Prostate gland (tissue), 2 donors: ENCODE results near the gene PTPRK. TPM values are rescaled to one million over a fixed set of nuclear protein-coding genes. Genes with fewer than 3 reads are reported as not detected.

Experiments
- DNase-seq: peaks from one replicate; pipeline ENCODE4 v3.0.0-alpha.2; 2019; ENCODE audit warnings: low spot score
- H3K27ac ChIP-seq, 2 donors: fragments of 200-600 bp; sonication (generic); 2 replicates each; pipeline ENCODE4 v1.5.1; 2017 to 2019
- H3K27me3 ChIP-seq: fragments of 200-600 bp; sonication (generic); replicated peaks from 2 replicates; pipeline ENCODE4 v1.5.1; 2019; ENCODE audit not compliant: insufficient read depth
- H3K36me3 ChIP-seq, 2 donors: fragments of 200-600 bp; sonication (generic); 1 replicate in 1 of 2; 2 replicates in 1 of 2; pipeline versions ENCODE4 v1.5.1 to v1.8.1; 2017 to 2019
- H3K4me1 ChIP-seq: fragments of 200-600 bp; sonication (generic); replicated peaks from 2 replicates; pipeline ENCODE4 v1.5.1; 2019
- H3K4me3 ChIP-seq, 2 donors: fragments of 200-600 bp; sonication (generic); 2 replicates each; pipeline ENCODE4 v1.5.1; 2017 to 2019
- H3K9me3 ChIP-seq: fragments of 200-600 bp; sonication (generic); 2 replicates; pipeline ENCODE4 v1.5.1; 2017
- CTCF ChIP-seq, 4 experiments: fragments of 200-600 bp in 2 of 4; fragments of 450-650 bp in 2 of 4; sonication (generic) in 2 of 4; IDR thresholded peaks; 1 replicate in 3 of 4; 2 replicates in 1 of 4; pipeline ENCODE4 v1.5.1; 2016 to 2019; ENCODE audit warnings: antibody characterized with exemption in 4 of 4, mild to moderate bottlenecking in 2 of 4, moderate library complexity in 2 of 4
- POLR2A ChIP-seq: fragments of 450-650 bp; IDR thresholded peaks from one replicate; pipeline ENCODE4 v1.6.1; 2016; ENCODE audit warnings: antibody characterized with exemption, mild to moderate bottlenecking
- POLR2AphosphoS5 ChIP-seq: sonication (generic); formaldehyde crosslinking; IDR thresholded peaks from one replicate; pipeline ENCODE4 v1.6.1; 2017; ENCODE audit warnings: antibody characterized with exemption
- WGBS: methylation state at CpG from one replicate; pipeline ENCODE4 v1.1.5; 2018; 5-methylcytosine and 5-hydroxymethylcytosine counted together
- intact Hi-C: fragments of 100-400 bp; cut with DNase I; formaldehyde crosslinking; loops from one replicate; pipeline ENCODE4 v1.14.2; 2022
- total RNA-seq, 2 donors: library from RNA; depleted of rRNA; stranded (reverse); fragments of >200 nt; gene quantifications; one replicate each; pipeline ENCODE4 v1.1.0, GENCODE V29; 2016

The PTPRK gene
- total RNA-seq, 2 donors from 2014 or later: 32.0 to 64.6 TPM

DNA sequence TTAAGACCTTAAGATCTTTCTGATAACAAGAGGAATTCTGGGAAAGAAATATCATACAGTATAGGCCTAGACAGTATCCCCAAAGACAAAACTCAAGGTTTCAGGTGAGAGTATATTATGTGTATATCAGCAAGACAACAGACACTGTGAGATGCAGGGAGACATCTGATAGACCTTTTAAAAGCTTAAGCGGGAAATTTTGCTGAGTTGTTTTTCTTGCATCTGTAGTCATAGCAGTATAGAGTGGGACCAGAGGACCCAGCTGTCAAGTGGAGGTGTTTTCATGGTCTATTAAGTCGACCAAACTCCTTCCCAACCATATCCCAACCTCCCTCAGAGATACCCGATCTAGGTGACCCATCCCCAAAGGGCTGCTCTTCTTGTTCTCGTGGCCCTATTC is 521.4 kb downstream of the PTPRK start:
- Histone ChIP-seq H3K9me3 (no peaks in the 10 kb centered on the region), H3K4me3 (no peak overlapping the region), H3K36me3 (no peaks in the 10 kb centered on the region), H3K27ac (no peak overlapping the region), H3K27me3 (no peaks in the 10 kb centered on the region), H3K4me1 (no peaks in the 10 kb centered on the region)
- 93% methylated on average over 4 of the region's 4 CpGs for WGBS
- intact Hi-C loops: no loop called here
- TF ChIP-seq POLR2AphosphoS5: no peak
- TF ChIP-seq POLR2A: no peak
- no peak for TF ChIP-seq CTCF (IDR thresholded peaks at IDR 0.05)
- no peak for DNase-seq

- intact Hi-C loops: no loop called here
- Histone ChIP-seq H3K27ac (no peak overlapping the region), H3K27me3 (no peaks in the 10 kb centered on the region), H3K4me3 (no peak overlapping the region), H3K9me3 (no peaks in the 10 kb centered on the region), H3K4me1 (no peaks in the 10 kb centered on the region), H3K36me3 (no peaks in the 10 kb centered on the region)
- DNase-seq: no peak
- 79% methylated on average over 3 of the region's 3 CpGs for WGBS
- no peak for TF ChIP-seq POLR2AphosphoS5
- no peak for TF ChIP-seq POLR2A
- no peak for TF ChIP-seq CTCF (IDR thresholded peaks at IDR 0.05)
Measured at GRCh38 chr6:127997496-127998164, 522.8 kb downstream of the PTPRK start.

DNA sequence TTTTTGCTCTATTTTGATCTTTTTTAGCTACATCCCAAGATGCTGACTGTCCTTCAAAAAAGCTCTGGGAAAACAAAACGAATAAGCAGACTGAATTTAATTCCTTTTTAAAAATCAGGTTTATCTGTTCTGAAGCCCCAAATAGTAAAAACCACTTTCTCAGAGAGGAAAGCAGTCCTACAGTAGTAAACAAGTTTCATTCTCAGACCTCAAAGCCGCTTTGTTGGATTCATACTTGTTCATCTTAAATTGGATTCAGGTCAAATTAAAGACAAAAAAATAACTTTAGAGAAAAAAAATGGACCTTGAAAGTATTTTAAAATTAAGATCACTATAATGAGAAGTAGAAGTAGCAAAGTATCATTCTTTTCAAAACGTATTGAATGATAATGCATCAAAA is 523.5 kb downstream of the PTPRK start:
- TF ChIP-seq POLR2AphosphoS5 (no peak), CTCF (IDR thresholded peaks at IDR 0.05) (no peak), POLR2A (no peak)
- Histone ChIP-seq H3K27me3 (no peaks in the 10 kb centered on the region), H3K36me3 (no peaks in the 10 kb centered on the region), H3K9me3 (no peaks in the 10 kb centered on the region), H3K27ac (no peak overlapping the region), H3K4me3 (no peak overlapping the region), H3K4me1 (no peaks in the 10 kb centered on the region)
- intact Hi-C loops: no loop called here
- 94% methylated on average over 3 of the region's 3 CpGs for WGBS
- no peak for DNase-seq

GRCh38 chr6:127992144-127992543 is 528.3 kb downstream of the PTPRK start:
- no peaks in the 10 kb centered on the region for H3K27me3 ChIP-seq
- TF ChIP-seq CTCF (IDR thresholded peaks at IDR 0.05) (no peak), POLR2AphosphoS5 (no peak), POLR2A (no peak)

GRCh38 chr6:127990074-127990473 is 530.3 kb downstream of the PTPRK start:
- Histone ChIP-seq H3K36me3 (no peaks in the 10 kb centered on the region), H3K4me3 (no peak overlapping the region), H3K9me3 (no peaks in the 10 kb centered on the region), H3K27ac (no peak overlapping the region), H3K27me3 (no peaks in the 10 kb centered on the region), H3K4me1 (no peaks in the 10 kb centered on the region)
- intact Hi-C loops: no loop called here
- 92% methylated on average over 1 of the region's 1 CpG for WGBS
- no peak for TF ChIP-seq CTCF (IDR thresholded peaks at IDR 0.05)
- TF ChIP-seq POLR2AphosphoS5: no peak
- no peak for TF ChIP-seq POLR2A
- no peak for DNase-seq

More at GRCh38 chr6:127992144-127992543, 528.3 kb downstream of the PTPRK start:
- WGBS: 93% methylated on average over 1 of the region's 1 CpG
- H3K27ac ChIP-seq: no peak overlapping the region
- intact Hi-C loops: no loop called here
- DNase-seq: no peak
- no peaks in the 10 kb centered on the region for H3K9me3 ChIP-seq
- no peaks in the 10 kb centered on the region for H3K4me1 ChIP-seq
- no peaks in the 10 kb centered on the region for H3K36me3 ChIP-seq
- H3K4me3 ChIP-seq: no peak overlapping the region
